ENCODE results near the gene RANBP17.

DNA sequence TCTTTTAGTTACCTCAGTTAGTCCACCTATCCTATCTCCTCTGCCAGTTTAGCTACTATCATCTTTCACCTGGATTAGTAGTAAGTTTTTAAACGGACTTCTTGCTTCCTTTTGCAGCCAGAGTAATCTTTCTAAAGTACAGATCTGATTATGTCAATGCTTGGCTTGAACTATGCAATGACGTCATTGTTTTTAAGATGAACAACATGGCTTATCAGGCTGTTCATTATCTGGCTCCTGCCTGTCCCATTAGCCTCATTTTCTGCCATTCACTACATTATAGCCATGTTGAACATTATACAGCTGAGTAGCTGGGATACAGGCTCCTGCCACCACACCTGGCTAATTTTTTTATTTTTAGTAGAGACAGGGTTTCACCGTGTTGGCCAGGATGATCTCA, 98.7 kb downstream of the RANBP17 start:
- TF ChIP-seq EZH2phosphoT487 (IDR thresholded peaks at IDR 0.05; ENCODE audit: insufficient read depth, low read depth) (no peak), EZH2 (IDR thresholded peaks at IDR 0.05; ENCODE audit: insufficient read depth, poor library complexity, severe bottlenecking) (no peak)
